OCI-LY1 (cell line): Measurements from ENCODE around the gene OR14C36.

Experiments used
- H2AFZ ChIP-seq: fragments of 200-600 bp; sonication (generic), shearing (Covaris generic); 2 replicates; pipeline ENCODE4 v1.6.0; 2014; ENCODE audit warnings: antibody characterized with exemption, mild to moderate bottlenecking, low read length
- H3F3A ChIP-seq: fragments of 200-600 bp; sonication (generic), shearing (Covaris generic); 2 replicates; pipeline ENCODE4 v1.6.0; 2014; ENCODE audit warnings: mild to moderate bottlenecking, antibody characterized with exemption, low read length, moderate library complexity; ENCODE audit not compliant: insufficient read depth
- H3K27ac ChIP-seq: fragments of 200-600 bp; sonication (generic); 2 replicates; pipeline ENCODE4 v1.5.1; 2014; ENCODE audit warnings: low read length, mixed run types, mild to moderate bottlenecking, low read depth; ENCODE audit not compliant: poor library complexity, severe bottlenecking
- H3K27me3 ChIP-seq: fragments of 200-600 bp; sonication (generic); 2 replicates; pipeline ENCODE4 v1.6.0; 2014; ENCODE audit warnings: antibody characterized with exemption, mild to moderate bottlenecking, low read length, moderate library complexity; ENCODE audit not compliant: insufficient read depth
- H3K36me3 ChIP-seq: fragments of 200-600 bp; sonication (generic); 2 replicates; pipeline ENCODE4 v1.6.1; 2014; ENCODE audit warnings: mild to moderate bottlenecking, antibody characterized with exemption, low read length, moderate library complexity, mixed read lengths; ENCODE audit not compliant: insufficient read depth
- H3K4me1 ChIP-seq: fragments of 200-600 bp; sonication (generic); 2 replicates; pipeline ENCODE4 v1.5.1; 2014; ENCODE audit warnings: mild to moderate bottlenecking, low read length, moderate library complexity; ENCODE audit not compliant: insufficient read depth, severe bottlenecking
- H3K4me2 ChIP-seq: fragments of 200-600 bp; sonication (generic), shearing (Covaris generic); 2 replicates; pipeline ENCODE4 v1.6.1; 2014; ENCODE audit warnings: low read length
- H3K4me3 ChIP-seq: fragments of 200-600 bp; sonication (generic); 2 replicates; pipeline ENCODE4 v1.5.1; 2014; ENCODE audit warnings: low read length, low read depth, mild to moderate bottlenecking, mixed read lengths; ENCODE audit not compliant: poor library complexity, severe bottlenecking
- H3K79me2 ChIP-seq: fragments of 200-600 bp; shearing (Covaris generic); 2 replicates; pipeline ENCODE4 v1.6.1; 2016; ENCODE audit warnings: mixed run types, low read length, mixed read lengths; ENCODE audit not compliant: insufficient read depth
- H3K9ac ChIP-seq: fragments of 200-600 bp; sonication (generic), shearing (Covaris generic); 2 replicates; pipeline ENCODE4 v1.6.1; 2014; ENCODE audit warnings: mild to moderate bottlenecking, low read length, mixed read lengths
- H3K9me2 ChIP-seq: fragments of 200-600 bp; sonication (generic), shearing (Covaris generic); 2 replicates; pipeline ENCODE4 v1.6.1; 2014; ENCODE audit warnings: low read depth, mild to moderate bottlenecking, low read length, mixed read lengths
- H3K9me3 ChIP-seq: fragments of 200-600 bp; shearing (Covaris generic); 2 replicates; pipeline ENCODE4 v1.6.1; 2014; ENCODE audit warnings: low read length, mixed read lengths
- H4K20me1 ChIP-seq: fragments of 200-600 bp; sonication (generic), shearing (Covaris generic); 2 replicates; pipeline ENCODE4 v1.6.0; 2016; ENCODE audit warnings: mild to moderate bottlenecking, low read length; ENCODE audit not compliant: insufficient read depth
- EZH2 ChIP-seq: fragments of 200-600 bp; sonication (generic), shearing (Covaris generic); IDR thresholded peaks from 2 replicates; pipeline ENCODE4 v1.8.0; 2017; ENCODE audit warnings: borderline replicate concordance, mixed run types, mild to moderate bottlenecking, antibody characterized with exemption, low read length, moderate library complexity, mixed read lengths
- TF ChIP-seq, protein P1 (sequence below): fragments of 200-600 bp; sonication (generic), shearing (Covaris generic); IDR thresholded peaks from 2 replicates; pipeline ENCODE4 v1.5.1; 2017; ENCODE audit warnings: mild to moderate bottlenecking, antibody characterized with exemption, low read length, moderate library complexity, mixed read lengths

OR14C36 gene

DNA sequence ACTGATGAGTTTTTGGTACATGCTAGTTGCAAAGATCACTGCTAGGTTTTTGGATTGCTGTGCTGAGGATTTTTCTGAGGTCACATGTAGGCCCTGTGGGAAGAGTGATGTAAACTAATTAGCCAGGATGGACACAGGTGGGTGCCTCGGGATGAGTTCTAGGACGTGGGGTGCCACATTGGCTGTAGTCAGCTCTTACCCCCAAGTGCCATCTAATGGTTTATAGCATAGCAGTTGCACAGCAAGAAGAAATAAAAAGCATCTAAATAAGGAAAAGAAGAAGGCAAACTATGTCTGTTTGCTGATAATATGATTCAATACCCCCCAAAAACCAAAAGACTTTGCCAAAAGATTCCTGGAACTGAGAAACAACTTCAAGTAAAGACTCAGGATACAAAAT is 44.5 kb downstream of the OR14C36 start:
- no peak overlapping the region for H3K4me2 ChIP-seq
- H3K36me3 ChIP-seq: no peaks in the 10 kb centered on the region
- H3K9ac ChIP-seq: no peak overlapping the region
- H3K4me1 ChIP-seq: no peaks in the 10 kb centered on the region
- no peak for TF ChIP-seq EZH2
- TF ChIP-seq, protein P1, sequence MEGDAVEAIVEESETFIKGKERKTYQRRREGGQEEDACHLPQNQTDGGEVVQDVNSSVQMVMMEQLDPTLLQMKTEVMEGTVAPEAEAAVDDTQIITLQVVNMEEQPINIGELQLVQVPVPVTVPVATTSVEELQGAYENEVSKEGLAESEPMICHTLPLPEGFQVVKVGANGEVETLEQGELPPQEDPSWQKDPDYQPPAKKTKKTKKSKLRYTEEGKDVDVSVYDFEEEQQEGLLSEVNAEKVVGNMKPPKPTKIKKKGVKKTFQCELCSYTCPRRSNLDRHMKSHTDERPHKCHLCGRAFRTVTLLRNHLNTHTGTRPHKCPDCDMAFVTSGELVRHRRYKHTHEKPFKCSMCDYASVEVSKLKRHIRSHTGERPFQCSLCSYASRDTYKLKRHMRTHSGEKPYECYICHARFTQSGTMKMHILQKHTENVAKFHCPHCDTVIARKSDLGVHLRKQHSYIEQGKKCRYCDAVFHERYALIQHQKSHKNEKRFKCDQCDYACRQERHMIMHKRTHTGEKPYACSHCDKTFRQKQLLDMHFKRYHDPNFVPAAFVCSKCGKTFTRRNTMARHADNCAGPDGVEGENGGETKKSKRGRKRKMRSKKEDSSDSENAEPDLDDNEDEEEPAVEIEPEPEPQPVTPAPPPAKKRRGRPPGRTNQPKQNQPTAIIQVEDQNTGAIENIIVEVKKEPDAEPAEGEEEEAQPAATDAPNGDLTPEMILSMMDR: no peak
- H3K9me3 ChIP-seq: no peaks in the 10 kb centered on the region
- H3F3A ChIP-seq: no peaks in the 10 kb centered on the region
- no peaks in the 10 kb centered on the region for H3K9me2 ChIP-seq
- H4K20me1 ChIP-seq: no peaks in the 10 kb centered on the region
- no peak overlapping the region for H3K4me3 ChIP-seq
- no peak overlapping the region for H2AFZ ChIP-seq
- H3K27ac ChIP-seq: no peak overlapping the region
- no peaks in the 10 kb centered on the region for H3K79me2 ChIP-seq
- H3K27me3 ChIP-seq: no peaks in the 10 kb centered on the region
